Transverse colon (tissue), 4 donors: ENCODE results near the gene ZBTB32.

Experiments
- CTCF ChIP-seq, 5 experiments: fragments of 200-600 bp in 3 of 5; fragments of 450-650 bp in 2 of 5; sonication (generic) in 3 of 5; IDR thresholded peaks; 1 replicate in 2 of 5; 2 replicates in 3 of 5; pipeline ENCODE4 v1.5.1; 2016 to 2017; ENCODE audit warnings: antibody characterized with exemption in 5 of 5, inconsistent platforms in 3 of 5, mild to moderate bottlenecking in 2 of 5, moderate library complexity in 1 of 5
- EP300 ChIP-seq: sonication (generic); formaldehyde crosslinking; IDR thresholded peaks from one replicate; pipeline ENCODE4 v1.6.1; 2017; ENCODE audit warnings: antibody characterized with exemption, low read depth
- POLR2A ChIP-seq: fragments of 450-650 bp; IDR thresholded peaks from one replicate; pipeline ENCODE4 v1.6.1; 2016; ENCODE audit warnings: antibody characterized with exemption, mild to moderate bottlenecking, moderate library complexity
- POLR2AphosphoS5 ChIP-seq, 3 donors: sonication (generic); formaldehyde crosslinking; IDR thresholded peaks; one replicate each; pipeline ENCODE4 v1.6.1; 2016; ENCODE audit warnings: antibody characterized with exemption in 3 of 3

- no peak for TF ChIP-seq POLR2A
- no peak for TF ChIP-seq CTCF (IDR thresholded peaks at IDR 0.05)
- no peak for TF ChIP-seq POLR2AphosphoS5 (IDR thresholded peaks at IDR 0.05)
- no peak for TF ChIP-seq EP300
Observed at GRCh38 chr19:35675589-35676140, 28.7 kb upstream of the ZBTB32 start.
